IPS DF 19.7 (cell line): ENCODE data around the gene INSC.

Experiments used
- DNase-seq: peaks from one replicate; pipeline ENCODE4 v3.0.0-alpha.2; 2013; ENCODE audit warnings: low read depth, low spot score

The INSC gene

GRCh38 chr11:15148169-15148568, 33.4 kb downstream of the INSC start:
- DNase-seq: no peak

- no peak for DNase-seq
Observed at GRCh38 chr11:15149050-15149449, 34.3 kb downstream of the INSC start.

- no peak for DNase-seq
Observed at GRCh38 chr11:15150507-15150906, 35.8 kb downstream of the INSC start.

- no peak for DNase-seq
Observed at GRCh38 chr11:15153231-15153630, 38.5 kb downstream of the INSC start.

- DNase-seq: no peak
Observed at GRCh38 chr11:15157181-15157580, 42.5 kb downstream of the INSC start.

GRCh38 chr11:15157606-15158137, 42.9 kb downstream of the INSC start:
- no peak for DNase-seq

GRCh38 chr11:15158351-15159015, 43.8 kb downstream of the INSC start:
- DNase-seq: no peak

GRCh38 chr11:15159085-15159484, 44.4 kb downstream of the INSC start:
- peak; percentile 20 for DNase-seq

GRCh38 chr11:15161790-15162189, 47.1 kb downstream of the INSC start:
- no peak for DNase-seq

- no peak for DNase-seq
Observed at GRCh38 chr11:15163136-15163535, 48.4 kb downstream of the INSC start.

GRCh38 chr11:15166204-15166603, 51.5 kb downstream of the INSC start:
- no peak for DNase-seq

- no peak for DNase-seq
Observed at GRCh38 chr11:15169815-15170551, 55.3 kb downstream of the INSC start.

GRCh38 chr11:15170698-15171097, 56.0 kb downstream of the INSC start:
- DNase-seq: no peak

GRCh38 chr11:15171956-15172355, 57.2 kb downstream of the INSC start:
- no peak for DNase-seq

GRCh38 chr11:15175831-15176230, 61.1 kb downstream of the INSC start:
- no peak for DNase-seq

GRCh38 chr11:15176646-15177163, 62.0 kb downstream of the INSC start:
- DNase-seq: no peak

GRCh38 chr11:15177491-15177890, 62.8 kb downstream of the INSC start:
- DNase-seq: no peak

GRCh38 chr11:15178214-15178613, 63.5 kb downstream of the INSC start:
- no peak for DNase-seq

GRCh38 chr11:15179167-15179566, 64.4 kb downstream of the INSC start:
- DNase-seq: no peak

GRCh38 chr11:15180212-15180792, 65.6 kb downstream of the INSC start:
- no peak for DNase-seq

- no peak for DNase-seq
Observed at GRCh38 chr11:15182372-15182771, 67.6 kb downstream of the INSC start.

- no peak for DNase-seq
Observed at GRCh38 chr11:15185021-15185420, 70.3 kb downstream of the INSC start.
